Measurements from ENCODE around the gene PLCB2. TPM values are rescaled to one million over a fixed set of nuclear protein-coding genes. Genes with fewer than 3 reads are reported as not detected.

The PLCB2 gene
- total and polyA plus RNA-seq, 4 experiments from 2014 or later = 22.6 to 219 (median 124) TPM

- Mint-ChIP-seq H3K9me3 (peaks cover 0 to 2% (median 0%) of the 10 kb centered on the region in 8 donors), H3K36me3 (no peaks in the 10 kb centered on the region), H3K27ac (no peak overlapping the region), H3K4me1 (no peaks in the 10 kb centered on the region), H3K4me3 (no peak overlapping the region), H3K27me3 (peaks cover 0 to 4% of the 10 kb centered on the region in 2 donors)
- Histone ChIP-seq H3K4me1 (ENCODE audit: insufficient read depth, low read length) (peaks cover under 1% of the 10 kb centered on the region), H3K36me3 (ENCODE audit: insufficient read depth, low read length) (no peaks in the 10 kb centered on the region), H3K4me3 (ENCODE audit: low read length in 2 of 2) (no peak overlapping the region), H3K27me3 (ENCODE audit: insufficient read depth, low read length) (no peaks in the 10 kb centered on the region), H3K9me3 (ENCODE audit: control insufficient read depth in 1 of 2, low read length in 2 of 2) (no peaks in the 10 kb centered on the region), H3K27ac (ENCODE audit: low read depth, low read length) (no peak overlapping the region)
- intact Hi-C loops (cut with micrococcal nuclease) = no loop called here
- CTCF ChIA-PET (ENCODE audit: partially characterized antibody) = interaction anchor here (0.8 to 1.5 kb wide), 3 partner anchors 9 to 45 kb away, joined by 3 to 5 read pairs (median 3); partner anchors contain the start of gene PLCB2
- POLR2A ChIA-PET (ENCODE audit: partially characterized antibody) = interaction anchor here (1.0 to 1.3 kb wide), 2 partner anchors 8 to 30 kb away, joined by 3 read pairs; no protein-coding TSS in a partner anchor
- no peak for DNase-seq
Observed at GRCh38 chr15:40352281-40352901, 44.7 kb upstream of the PLCB2 start.

GRCh38 chr15:40349163-40349562 lies 41.4 kb upstream of the PLCB2 start:
- Histone ChIP-seq H3K27ac (ENCODE audit: low read depth, low read length) (no peak overlapping the region), H3K4me3 (ENCODE audit: low read length in 2 of 2) (no peak overlapping the region), H3K4me1 (ENCODE audit: insufficient read depth, low read length) (peaks cover 6% of the 10 kb centered on the region), H3K9me3 (ENCODE audit: control insufficient read depth in 1 of 2, low read length in 2 of 2) (no peaks in the 10 kb centered on the region), H3K36me3 (ENCODE audit: insufficient read depth, low read length) (no peaks in the 10 kb centered on the region), H3K27me3 (ENCODE audit: insufficient read depth, low read length) (no peaks in the 10 kb centered on the region)
- no peaks in the 10 kb centered on the region for H3K27me3 Mint-ChIP-seq
- H3K27ac Mint-ChIP-seq = no peak overlapping the region
- no peak overlapping the region for H3K4me3 Mint-ChIP-seq
- CTCF ChIA-PET (ENCODE audit: partially characterized antibody) = interaction anchor here (1.4 kb wide), 1 partner anchor 73 kb away, joined by 3 read pairs; no protein-coding TSS in a partner anchor
- DNase-seq = no peak
- H3K4me1 Mint-ChIP-seq = peaks cover 0 to 3% (median under 1%) of the 10 kb centered on the region in 4 donors
- intact Hi-C loops (cut with micrococcal nuclease) = no loop called here
- no peaks in the 10 kb centered on the region for H3K36me3 Mint-ChIP-seq
- POLR2A ChIA-PET (ENCODE audit: partially characterized antibody) = no interaction called here
- H3K9me3 Mint-ChIP-seq = peaks cover 0 to 2% (median 0%) of the 10 kb centered on the region in 8 donors

GRCh38 chr15:40348474-40348870 lies 40.7 kb upstream of the PLCB2 start:
- Mint-ChIP-seq H3K4me3 (no peak overlapping the region), H3K27me3 (no peaks in the 10 kb centered on the region), H3K27ac (no peak overlapping the region), H3K9me3 (no peaks in the 10 kb centered on the region), H3K36me3 (no peaks in the 10 kb centered on the region), H3K4me1 (peaks cover 0 to 3% (median under 1%) of the 10 kb centered on the region in 4 donors)
- intact Hi-C loops (cut with micrococcal nuclease) = no loop called here
- no peak for DNase-seq
- POLR2A ChIA-PET (ENCODE audit: partially characterized antibody) = no interaction called here
- Histone ChIP-seq H3K27me3 (ENCODE audit: insufficient read depth, low read length) (no peaks in the 10 kb centered on the region), H3K4me1 (ENCODE audit: insufficient read depth, low read length) (peaks cover 7% of the 10 kb centered on the region), H3K27ac (ENCODE audit: low read depth, low read length) (no peak overlapping the region), H3K9me3 (ENCODE audit: control insufficient read depth in 1 of 2, low read length in 2 of 2) (no peaks in the 10 kb centered on the region), H3K36me3 (ENCODE audit: insufficient read depth, low read length) (no peaks in the 10 kb centered on the region), H3K4me3 (ENCODE audit: low read length in 2 of 2) (no peak overlapping the region)
- CTCF ChIA-PET (ENCODE audit: partially characterized antibody) = interaction anchor here (1.4 kb wide), 1 partner anchor 73 kb away, joined by 3 read pairs; no protein-coding TSS in a partner anchor

- Mint-ChIP-seq H3K36me3 (no peaks in the 10 kb centered on the region), H3K4me3 (no peak overlapping the region), H3K27ac (peak overlapping the region in 1 of 7 donors; percentile 26), H3K4me1 (peaks cover 0 to 3% (median under 1%) of the 10 kb centered on the region in 4 donors), H3K9me3 (no peaks in the 10 kb centered on the region), H3K27me3 (no peaks in the 10 kb centered on the region)
- ChIA-PET POLR2A (ENCODE audit: partially characterized antibody) (no interaction called here), CTCF (ENCODE audit: partially characterized antibody) (interaction anchor here (1.4 to 11.2 kb wide), 2 partner anchors 74 kb away, joined by 3 to 235 read pairs; no protein-coding TSS in a partner anchor)
- DNase-seq = no peak
- intact Hi-C loops (cut with micrococcal nuclease) = no loop called here
- no peaks in the 10 kb centered on the region for H3K27me3 ChIP-seq (ENCODE audit: insufficient read depth, low read length)
- no peaks in the 10 kb centered on the region for H3K9me3 ChIP-seq (ENCODE audit: control insufficient read depth in 1 of 2, low read length in 2 of 2)
- H3K4me3 ChIP-seq (ENCODE audit: low read length in 2 of 2) = no peak overlapping the region
- H3K27ac ChIP-seq (ENCODE audit: low read depth, low read length) = no peak overlapping the region
- peaks cover 7% of the 10 kb centered on the region for H3K4me1 ChIP-seq (ENCODE audit: insufficient read depth, low read length)
- no peaks in the 10 kb centered on the region for H3K36me3 ChIP-seq (ENCODE audit: insufficient read depth, low read length)
Observed at GRCh38 chr15:40347559-40348473, 40.1 kb upstream of the PLCB2 start.

- DNase-seq = no peak
Observed at GRCh38 chr15:40346579-40347558, 39.1 kb upstream of the PLCB2 start.

GRCh38 chr15:40345867-40346578 lies 38.3 kb upstream of the PLCB2 start:
- Histone ChIP-seq H3K9me3 (ENCODE audit: control insufficient read depth in 1 of 2, low read length in 2 of 2) (no peaks in the 10 kb centered on the region), H3K27ac (ENCODE audit: low read depth, low read length) (no peak overlapping the region), H3K36me3 (ENCODE audit: insufficient read depth, low read length) (no peaks in the 10 kb centered on the region), H3K4me1 (ENCODE audit: insufficient read depth, low read length) (peaks cover 7% of the 10 kb centered on the region), H3K4me3 (ENCODE audit: low read length in 2 of 2) (no peak overlapping the region), H3K27me3 (ENCODE audit: insufficient read depth, low read length) (no peaks in the 10 kb centered on the region)
- intact Hi-C loops (cut with micrococcal nuclease) = no loop called here
- POLR2A ChIA-PET (ENCODE audit: partially characterized antibody) = no interaction called here
- no peak overlapping the region for H3K4me3 Mint-ChIP-seq
- CTCF ChIA-PET (ENCODE audit: partially characterized antibody) = interaction anchor here (0.6 to 13.4 kb wide), 7 partner anchors 8 to 75 kb away, joined by 3 to 324 read pairs (median 4); partner anchors contain the start of gene PLCB2
- H3K9me3 Mint-ChIP-seq = no peaks in the 10 kb centered on the region
- no peaks in the 10 kb centered on the region for H3K36me3 Mint-ChIP-seq
- peaks cover 0 to 3% (median under 1%) of the 10 kb centered on the region in 4 donors for H3K4me1 Mint-ChIP-seq
- no peaks in the 10 kb centered on the region for H3K27me3 Mint-ChIP-seq
- no peak for DNase-seq
- no peak overlapping the region for H3K27ac Mint-ChIP-seq

More at GRCh38 chr15:40346579-40347558, 39.1 kb upstream of the PLCB2 start:
- H3K27ac ChIP-seq (ENCODE audit: low read depth, low read length) = no peak overlapping the region
- ChIA-PET POLR2A (ENCODE audit: partially characterized antibody) (no interaction called here), CTCF (ENCODE audit: partially characterized antibody) (interaction anchor here (0.6 to 13.4 kb wide), 5 partner anchors 9 to 74 kb away, joined by 3 to 324 read pairs (median 4); partner anchors contain the start of gene PLCB2)
- H3K27me3 Mint-ChIP-seq = no peaks in the 10 kb centered on the region
- no peaks in the 10 kb centered on the region for H3K9me3 ChIP-seq (ENCODE audit: control insufficient read depth in 1 of 2, low read length in 2 of 2)
- H3K36me3 ChIP-seq (ENCODE audit: insufficient read depth, low read length) = no peaks in the 10 kb centered on the region
- H3K4me3 Mint-ChIP-seq = no peak overlapping the region
- peaks cover 0 to 3% (median under 1%) of the 10 kb centered on the region in 4 donors for H3K4me1 Mint-ChIP-seq
- peaks cover 7% of the 10 kb centered on the region for H3K4me1 ChIP-seq (ENCODE audit: insufficient read depth, low read length)
- H3K4me3 ChIP-seq (ENCODE audit: low read length in 2 of 2) = no peak overlapping the region
- H3K27me3 ChIP-seq (ENCODE audit: insufficient read depth, low read length) = no peaks in the 10 kb centered on the region
- H3K9me3 Mint-ChIP-seq = no peaks in the 10 kb centered on the region
- H3K27ac Mint-ChIP-seq = peak overlapping the region in 1 of 7 donors; percentile 26
- intact Hi-C loops (cut with micrococcal nuclease) = no loop called here
- no peaks in the 10 kb centered on the region for H3K36me3 Mint-ChIP-seq

All from CD4-positive, alpha-beta memory T cell (primary cell).